NCI-H524 treated with DMSO at 0.1 percent for 48 hours (cell line): ENCODE data around the gene CFAP77.

Source experiments
- DNase-seq: peaks from one replicate; lab custom pipeline; 2025; lab: John Stamatoyannopoulos, UW

The CFAP77 gene

GRCh38 chr9:132597073-132597775 lies 187.2 kb downstream of the CFAP77 start:
- DNase-seq, result no peak

DNA sequence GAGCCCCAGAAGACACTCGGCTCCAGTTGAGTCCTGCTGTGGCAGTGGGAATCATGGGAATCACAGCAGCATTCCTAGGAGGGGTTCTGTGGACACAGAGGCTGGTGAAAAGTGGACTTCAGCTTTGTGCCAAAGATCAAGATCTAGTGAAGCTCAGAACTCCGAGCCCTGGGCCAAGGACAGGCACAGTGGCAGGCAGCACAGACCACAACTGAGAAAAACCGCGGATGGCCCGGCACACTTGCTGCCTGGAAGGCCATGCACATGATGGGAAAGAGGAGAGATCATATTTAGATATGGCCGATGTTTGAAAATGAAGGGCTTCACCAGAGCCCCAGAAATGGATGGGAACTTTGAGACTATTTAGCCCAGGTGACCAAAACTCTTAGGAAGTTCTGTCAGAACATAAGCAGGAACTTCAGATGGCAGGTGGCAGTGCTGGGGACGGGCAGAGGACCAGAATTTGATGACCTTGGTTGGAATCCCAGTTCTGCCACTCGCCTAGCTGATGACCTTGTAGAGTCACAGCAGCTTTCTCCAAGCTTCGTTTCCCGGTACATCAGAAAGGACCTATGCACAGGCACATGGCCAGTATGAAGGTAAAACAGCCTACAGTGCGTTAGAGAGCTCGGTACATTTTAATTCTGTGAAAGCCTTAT lies 190.4 kb downstream of the CFAP77 start:
- no peak for DNase-seq

DNA sequence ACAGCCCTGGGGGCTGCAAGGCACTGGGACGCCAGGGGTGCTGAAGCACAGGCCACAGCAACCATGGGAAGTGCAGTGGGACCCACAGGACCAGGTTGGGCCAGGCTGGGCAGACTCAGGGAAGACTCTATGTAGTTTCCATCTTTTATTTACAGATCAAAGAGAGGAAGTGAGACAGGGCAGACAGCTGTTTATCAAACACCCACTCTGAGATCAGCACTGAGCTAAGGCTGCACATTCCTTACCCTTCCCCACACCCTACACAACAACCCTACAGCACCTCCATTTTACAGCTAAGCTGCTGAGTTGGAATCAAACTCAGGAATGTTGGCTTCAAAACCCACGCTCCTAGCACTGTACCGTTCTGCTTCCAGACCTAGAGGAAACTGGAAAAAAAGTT lies 192.2 kb downstream of the CFAP77 start:
- no peak for DNase-seq

- DNase-seq, result no peak
Measured at GRCh38 chr9:132605387-132605786, 195.4 kb downstream of the CFAP77 start.

- DNase-seq, result no peak
Measured at GRCh38 chr9:132606066-132606465, 196.1 kb downstream of the CFAP77 start.

- DNase-seq, result no peak
Measured at GRCh38 chr9:132609184-132609583, 199.2 kb downstream of the CFAP77 start.

- no peak for DNase-seq
Measured at GRCh38 chr9:132609829-132610228, 199.8 kb downstream of the CFAP77 start.

DNA sequence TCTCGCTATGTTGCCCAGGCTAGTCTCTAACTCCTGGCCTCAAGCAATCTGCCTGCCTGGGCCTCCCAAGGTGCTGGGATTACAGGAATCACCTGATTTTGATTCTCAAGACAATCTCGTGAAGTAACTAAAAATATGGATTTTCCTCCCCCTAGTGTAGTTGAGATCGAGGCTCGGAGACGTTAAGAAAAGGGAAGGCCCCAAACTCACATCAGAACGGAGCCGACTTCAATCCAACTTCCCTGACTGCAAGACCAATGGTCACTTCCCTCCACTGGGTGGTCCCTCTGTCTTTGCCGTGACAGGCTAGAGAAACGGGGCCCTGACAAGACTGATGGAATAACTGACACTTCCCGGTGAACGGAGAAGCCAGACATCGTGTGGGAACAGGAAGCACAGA lies 200.7 kb downstream of the CFAP77 start:
- no peak for DNase-seq

GRCh38 chr9:132614324-132614723 lies 204.3 kb downstream of the CFAP77 start:
- DNase-seq, result no peak

GRCh38 chr9:132615774-132616173 lies 205.8 kb downstream of the CFAP77 start:
- DNase-seq, result no peak

DNA sequence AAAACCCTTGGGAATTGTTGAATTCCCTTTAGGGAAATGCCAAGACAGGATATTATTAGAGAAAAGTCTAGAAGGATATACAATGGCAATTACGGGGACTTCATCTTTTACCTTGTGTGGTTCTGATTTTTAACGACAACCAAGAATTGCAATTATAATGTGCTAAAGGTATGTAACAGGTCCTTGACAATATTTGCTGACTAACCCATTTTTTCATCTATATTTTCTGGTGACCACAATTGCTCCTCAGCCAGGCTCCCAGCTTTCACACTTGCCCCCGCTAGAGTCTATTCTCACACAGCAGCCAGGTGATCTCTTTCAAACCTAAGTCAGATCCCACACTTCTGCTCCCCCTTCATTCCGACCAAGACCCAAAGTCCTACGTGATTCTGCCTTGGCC lies 206.7 kb downstream of the CFAP77 start:
- DNase-seq, result no peak

DNA sequence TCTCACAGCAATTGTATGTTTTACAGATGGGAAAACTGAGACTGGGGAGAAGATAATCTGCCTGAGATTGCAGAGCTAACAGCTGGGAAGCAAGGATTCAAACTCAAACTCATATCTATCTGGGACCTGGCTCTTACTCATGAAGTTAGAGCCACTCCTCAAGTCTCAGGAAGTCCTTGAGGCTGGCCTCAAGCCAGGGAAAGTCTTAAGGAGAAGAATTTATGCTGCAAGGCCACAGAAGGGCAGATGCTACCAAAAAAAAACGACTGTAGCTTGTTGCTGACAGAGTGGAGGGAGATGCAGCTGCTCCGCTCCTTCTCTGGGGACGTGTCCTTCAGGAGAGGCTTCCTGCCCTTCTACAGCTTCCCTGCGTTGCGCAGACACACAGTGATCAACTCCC lies 212.1 kb downstream of the CFAP77 start:
- peak; percentile 94 for DNase-seq
